Hepatocyte (in vitro differentiated cells): ENCODE results near the gene PCCA.

Experiments
- CTCF ChIP-seq: fragments of 200-600 bp; sonication (generic); IDR thresholded peaks from 2 replicates; pipeline ENCODE4 v1.5.1; 2016; ENCODE audit warnings: antibody characterized with exemption, mild to moderate bottlenecking; ENCODE audit not compliant: poor library complexity
- EZH2 ChIP-seq: fragments of 200-600 bp; sonication (generic); IDR thresholded peaks from 2 replicates; pipeline ENCODE4 v1.6.1; 2016; ENCODE audit warnings: antibody characterized with exemption, mild to moderate bottlenecking, borderline replicate concordance
- EZH2phosphoT487 ChIP-seq: fragments of 200-600 bp; sonication (generic); IDR thresholded peaks from one replicate; pipeline ENCODE4 v1.6.1; 2018; ENCODE audit warnings: antibody characterized with exemption, mild to moderate bottlenecking, low read depth, moderate library complexity; ENCODE audit not compliant: unreplicated experiment, severe bottlenecking

GRCh38 chr13:100541897-100542825 is 453.3 kb downstream of the PCCA start:
- TF ChIP-seq CTCF (no peak), EZH2 (no peak), EZH2phosphoT487 (no peak)
